Breast epithelium (tissue), 4 donors: ENCODE measurements around the gene DCDC1. TPM values are rescaled to one million over a fixed set of nuclear protein-coding genes. Genes with fewer than 3 reads are reported as not detected.

Experiments
- DNase-seq, 2 donors: peaks; one replicate each; pipeline ENCODE4 v3.0.0-alpha.2; 2019; ENCODE audit warnings: low spot score in 2 of 2
- H3K27ac ChIP-seq, 2 donors: fragments of 200-600 bp; sonication (generic) in 1 of 2; one replicate each; pipeline ENCODE4 v1.5.1; 2016 to 2019; ENCODE audit warnings: mild to moderate bottlenecking in 1 of 2
- H3K27me3 ChIP-seq, 2 donors: fragments of 200-600 bp; sonication (generic) in 1 of 2; one replicate each; pipeline versions ENCODE4 v1.5.1 to v1.6.0; 2017 to 2019; ENCODE audit warnings: control low read depth in 1 of 2, mild to moderate bottlenecking in 1 of 2
- H3K36me3 ChIP-seq: fragments of 200-600 bp; one replicate; pipeline ENCODE4 v1.5.1; 2019
- H3K4me1 ChIP-seq, 2 donors: fragments of 200-600 bp; sonication (generic); one replicate each; pipeline ENCODE4 v1.5.1; 2016 to 2019; ENCODE audit warnings: control low read depth in 1 of 2
- H3K4me3 ChIP-seq, 3 donors: fragments of 200-600 bp; sonication (generic); 1 replicate in 2 of 3; 2 replicates in 1 of 3; pipeline ENCODE4 v1.5.1; 2016 to 2019; ENCODE audit warnings: mild to moderate bottlenecking in 3 of 3, moderate library complexity in 2 of 3
- H3K9me3 ChIP-seq, 2 donors: fragments of 200-600 bp; sonication (generic) in 1 of 2; one replicate each; pipeline ENCODE4 v1.5.1; 2016 to 2019; ENCODE audit warnings: control low read depth in 1 of 2
- CTCF ChIP-seq, 3 donors: fragments of 450-650 bp; IDR thresholded peaks; one replicate each; pipeline ENCODE4 v1.5.1; 2016 to 2017; ENCODE audit warnings: antibody characterized with exemption in 3 of 3, mild to moderate bottlenecking in 3 of 3, moderate library complexity in 3 of 3
- POLR2A ChIP-seq: fragments of 450-650 bp; IDR thresholded peaks from one replicate; pipeline ENCODE4 v1.6.1; 2016; ENCODE audit warnings: antibody characterized with exemption, mild to moderate bottlenecking, moderate library complexity
- POLR2AphosphoS5 ChIP-seq, 3 donors: sonication (generic); formaldehyde crosslinking; IDR thresholded peaks; one replicate each; pipeline ENCODE4 v1.6.1; 2017; ENCODE audit warnings: antibody characterized with exemption in 3 of 3
- intact Hi-C: fragments of 100-400 bp; cut with DNase I; formaldehyde crosslinking; loops from one replicate; pipeline ENCODE4 v1.15.1; 2023; ENCODE audit warnings: low total_unique reads
- total RNA-seq, 3 donors: library from RNA; depleted of rRNA; stranded (reverse); fragments of >200 nt; gene quantifications; one replicate each; pipeline ENCODE4 v1.1.0, GENCODE V29; 2016

Gene DCDC1
- total RNA-seq, 3 donors from 2014 or later = 0.32 to 5.6 (median 3.8) TPM

- no peaks in the 10 kb centered on the region for H3K36me3 ChIP-seq
- H3K4me3 ChIP-seq = no peak overlapping the region
- TF ChIP-seq POLR2A (no peak), POLR2AphosphoS5 (IDR thresholded peaks at IDR 0.05) (no peak), CTCF (IDR thresholded peaks at IDR 0.05) (no peak)
- no peak for DNase-seq
- no peaks in the 10 kb centered on the region for H3K27me3 ChIP-seq
- intact Hi-C loops = no loop called here
- H3K9me3 ChIP-seq = no peaks in the 10 kb centered on the region
- peaks cover 0 to 5% of the 10 kb centered on the region in 2 donors for H3K4me1 ChIP-seq
- H3K27ac ChIP-seq = no peak overlapping the region
These were observed 553.9 kb downstream of the DCDC1 start for GRCh38 chr11:30815619-30816018.

GRCh38 chr11:30814737-30815136 lies 554.8 kb downstream of the DCDC1 start:
- Histone ChIP-seq H3K27me3 (no peaks in the 10 kb centered on the region), H3K27ac (no peak overlapping the region), H3K4me1 (peaks cover 0 to 5% of the 10 kb centered on the region in 2 donors), H3K36me3 (no peaks in the 10 kb centered on the region), H3K9me3 (no peaks in the 10 kb centered on the region), H3K4me3 (no peak overlapping the region)
- intact Hi-C loops = no loop called here
- TF ChIP-seq CTCF (IDR thresholded peaks at IDR 0.05) (no peak), POLR2A (no peak), POLR2AphosphoS5 (IDR thresholded peaks at IDR 0.05) (no peak)
- no peak for DNase-seq

Other genes starting within 250 kb of the DCDC1 start
- 10 to 100 TPM; 15.2 to 24.6 (median 23.4) TPM for gene DNAJC24, start 121 bp upstream of the DCDC1 start, total RNA-seq
- gene IMMP1L, start 139.9 kb upstream of the DCDC1 start, total RNA-seq = 10 to 100 TPM; 23.9 to 66.3 (median 27.2) TPM
- 10 to 100 TPM; 22.2 to 36.1 (median 24.6) TPM for gene ELP4, start 140.0 kb upstream of the DCDC1 start, total RNA-seq